Measurements from ENCODE around the gene ACTR8. TPM values are rescaled to one million over a fixed set of nuclear protein-coding genes. Genes with fewer than 3 reads are reported as not detected.

Gene ACTR8
- total and polyA plus RNA-seq, 2 of the 13 experiments (the other 11 are each of a cell fraction or from before 2014, with no cell fraction given), result 15.5 to 29.0 TPM

GRCh38 chr3:53881691-53882593 is at the start of gene ACTR8 (continued):
- TF ChIP-seq ATF3 (CRISPR knock-in tag; IDR thresholded peaks at IDR 0.05) (no peak), SIN3A (IDR thresholded peaks at IDR 0.05; ENCODE audit: borderline replicate concordance, low read depth, low read length) (0 out of 2 replicates have a peak, but pooled peaks have one; percentile 67), SETDB1 (CRISPR knock-in tag; IDR thresholded peaks at IDR 0.05; ENCODE audit: borderline replicate concordance) (no peak), ZNF24 (IDR thresholded peaks at IDR 0.05) (no peak), ZNF709 (CRISPR knock-in tag; IDR thresholded peaks at IDR 0.05) (no peak; the same call in 1 of the 2 replicates), SMAD9 (CRISPR knock-in tag; IDR thresholded peaks at IDR 0.05) (no peak), HMGA1 (CRISPR knock-in tag; conservative IDR thresholded peaks at IDR 0.05) (no peak), ZNF18 (CRISPR knock-in tag; IDR thresholded peaks at IDR 0.05; ENCODE audit: insufficient replicate concordance) (no peak), TSC22D2 (CRISPR knock-in tag; IDR thresholded peaks at IDR 0.05; ENCODE audit: borderline replicate concordance) (0 out of 2 replicates have a peak, but pooled peaks have one; percentile 28), ZNF83 (CRISPR knock-in tag; IDR thresholded peaks at IDR 0.05; ENCODE audit: borderline replicate concordance) (no peak; the same call in 1 of the 2 replicates), NFRKB (IDR thresholded peaks at IDR 0.05) (no peak)
- TF ChIP-seq, protein P1, sequence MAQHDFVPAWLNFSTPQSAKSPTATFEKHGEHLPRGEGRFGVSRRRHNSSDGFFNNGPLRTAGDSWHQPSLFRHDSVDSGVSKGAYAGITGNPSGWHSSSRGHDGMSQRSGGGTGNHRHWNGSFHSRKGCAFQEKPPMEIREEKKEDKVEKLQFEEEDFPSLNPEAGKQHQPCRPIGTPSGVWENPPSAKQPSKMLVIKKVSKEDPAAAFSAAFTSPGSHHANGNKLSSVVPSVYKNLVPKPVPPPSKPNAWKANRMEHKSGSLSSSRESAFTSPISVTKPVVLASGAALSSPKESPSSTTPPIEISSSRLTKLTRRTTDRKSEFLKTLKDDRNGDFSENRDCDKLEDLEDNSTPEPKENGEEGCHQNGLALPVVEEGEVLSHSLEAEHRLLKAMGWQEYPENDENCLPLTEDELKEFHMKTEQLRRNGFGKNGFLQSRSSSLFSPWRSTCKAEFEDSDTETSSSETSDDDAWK (CRISPR knock-in tag; IDR thresholded peaks at IDR 0.05), result no peak
- TF ChIP-seq, protein P2, sequence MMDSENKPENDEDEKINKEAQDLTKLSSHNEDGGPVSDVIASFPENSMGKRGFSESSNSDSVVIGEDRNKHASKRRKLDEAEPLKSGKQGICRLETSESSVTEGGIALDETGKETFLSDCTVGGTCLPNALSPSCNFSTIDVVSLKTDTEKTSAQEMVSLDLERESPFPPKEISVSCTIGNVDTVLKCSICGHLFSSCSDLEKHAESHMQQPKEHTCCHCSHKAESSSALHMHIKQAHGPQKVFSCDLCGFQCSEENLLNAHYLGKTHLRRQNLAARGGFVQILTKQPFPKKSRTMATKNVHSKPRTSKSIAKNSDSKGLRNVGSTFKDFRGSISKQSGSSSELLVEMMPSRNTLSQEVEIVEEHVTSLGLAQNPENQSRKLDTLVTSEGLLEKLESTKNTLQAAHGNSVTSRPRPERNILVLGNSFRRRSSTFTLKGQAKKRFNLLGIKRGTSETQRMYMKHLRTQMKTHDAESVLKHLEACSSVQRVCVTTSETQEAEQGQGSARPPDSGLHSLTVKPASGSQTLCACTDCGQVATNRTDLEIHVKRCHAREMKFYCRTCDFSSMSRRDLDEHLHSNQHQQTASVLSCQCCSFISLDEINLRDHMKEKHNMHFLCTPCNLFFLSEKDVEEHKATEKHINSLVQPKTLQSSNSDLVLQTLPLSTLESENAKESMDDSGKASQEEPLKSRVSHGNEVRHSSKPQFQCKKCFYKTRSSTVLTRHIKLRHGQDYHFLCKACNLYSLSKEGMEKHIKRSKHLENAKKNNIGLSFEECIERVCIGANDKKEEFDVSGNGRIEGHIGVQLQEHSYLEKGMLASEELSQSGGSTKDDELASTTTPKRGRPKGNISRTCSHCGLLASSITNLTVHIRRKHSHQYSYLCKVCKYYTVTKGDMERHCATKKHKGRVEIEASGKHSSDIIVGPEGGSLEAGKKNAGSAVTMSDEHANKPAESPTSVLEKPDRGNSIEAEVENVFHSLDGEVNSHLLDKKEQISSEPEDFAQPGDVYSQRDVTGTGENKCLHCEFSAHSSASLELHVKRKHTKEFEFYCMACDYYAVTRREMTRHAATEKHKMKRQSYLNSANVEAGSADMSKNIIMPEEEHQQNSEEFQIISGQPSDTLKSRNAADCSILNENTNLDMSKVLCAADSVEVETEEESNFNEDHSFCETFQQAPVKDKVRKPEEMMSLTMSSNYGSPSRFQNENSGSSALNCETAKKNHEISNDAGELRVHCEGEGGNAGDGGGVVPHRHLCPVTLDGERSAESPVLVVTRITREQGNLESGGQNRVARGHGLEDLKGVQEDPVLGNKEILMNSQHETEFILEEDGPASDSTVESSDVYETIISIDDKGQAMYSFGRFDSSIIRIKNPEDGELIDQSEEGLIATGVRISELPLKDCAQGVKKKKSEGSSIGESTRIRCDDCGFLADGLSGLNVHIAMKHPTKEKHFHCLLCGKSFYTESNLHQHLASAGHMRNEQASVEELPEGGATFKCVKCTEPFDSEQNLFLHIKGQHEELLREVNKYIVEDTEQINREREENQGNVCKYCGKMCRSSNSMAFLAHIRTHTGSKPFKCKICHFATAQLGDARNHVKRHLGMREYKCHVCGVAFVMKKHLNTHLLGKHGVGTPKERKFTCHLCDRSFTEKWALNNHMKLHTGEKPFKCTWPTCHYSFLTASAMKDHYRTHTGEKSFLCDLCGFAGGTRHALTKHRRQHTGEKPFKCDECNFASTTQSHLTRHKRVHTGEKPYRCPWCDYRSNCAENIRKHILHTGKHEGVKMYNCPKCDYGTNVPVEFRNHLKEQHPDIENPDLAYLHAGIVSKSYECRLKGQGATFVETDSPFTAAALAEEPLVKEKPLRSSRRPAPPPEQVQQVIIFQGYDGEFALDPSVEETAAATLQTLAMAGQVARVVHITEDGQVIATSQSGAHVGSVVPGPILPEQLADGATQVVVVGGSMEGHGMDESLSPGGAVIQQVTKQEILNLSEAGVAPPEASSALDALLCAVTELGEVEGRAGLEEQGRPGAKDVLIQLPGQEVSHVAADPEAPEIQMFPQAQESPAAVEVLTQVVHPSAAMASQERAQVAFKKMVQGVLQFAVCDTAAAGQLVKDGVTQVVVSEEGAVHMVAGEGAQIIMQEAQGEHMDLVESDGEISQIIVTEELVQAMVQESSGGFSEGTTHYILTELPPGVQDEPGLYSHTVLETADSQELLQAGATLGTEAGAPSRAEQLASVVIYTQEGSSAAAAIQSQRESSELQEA (CRISPR knock-in tag; IDR thresholded peaks at IDR 0.05; ENCODE audit: not compliant biosample characterization), result peak; percentile 40
- TF ChIP-seq, protein P3, sequence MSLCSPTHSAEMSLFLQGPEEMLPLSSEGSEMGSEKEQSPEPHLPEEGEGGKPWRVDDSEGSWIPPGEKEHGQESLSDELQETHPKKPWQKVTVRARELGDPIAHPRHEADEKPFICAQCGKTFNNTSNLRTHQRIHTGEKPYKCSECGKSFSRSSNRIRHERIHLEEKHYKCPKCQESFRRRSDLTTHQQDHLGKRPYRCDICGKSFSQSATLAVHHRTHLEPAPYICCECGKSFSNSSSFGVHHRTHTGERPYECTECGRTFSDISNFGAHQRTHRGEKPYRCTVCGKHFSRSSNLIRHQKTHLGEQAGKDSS (CRISPR knock-in tag; IDR thresholded peaks at IDR 0.05; ENCODE audit: borderline replicate concordance, low read depth), result peak; percentile 95

Data from HepG2 (cell line).